ENCODE measurements around the gene FBXO47. TPM values are rescaled to one million over a fixed set of nuclear protein-coding genes. Genes with fewer than 3 reads are reported as not detected.
A peak's percentile ranks its signal among the peaks of the same experiment; 100 is the strongest.
"Not testable (repeated sequence)": the region's sequence is repeated elsewhere in the genome, so short reads cannot be mapped to it uniquely, and the experiment has no call there.

Gene FBXO47
- total RNA-seq, 1 experiment from 2014 or later: not detected

GRCh38 chr17:38940404-38940803, 26.8 kb downstream of the FBXO47 start:
- no peak overlapping the region for H3K4me3 Mint-ChIP-seq (ENCODE audit: low read depth, unreplicated experiment)
- intact Hi-C loops (cut with micrococcal nuclease; ENCODE audit: unreplicated experiment): no loop called here

DNA sequence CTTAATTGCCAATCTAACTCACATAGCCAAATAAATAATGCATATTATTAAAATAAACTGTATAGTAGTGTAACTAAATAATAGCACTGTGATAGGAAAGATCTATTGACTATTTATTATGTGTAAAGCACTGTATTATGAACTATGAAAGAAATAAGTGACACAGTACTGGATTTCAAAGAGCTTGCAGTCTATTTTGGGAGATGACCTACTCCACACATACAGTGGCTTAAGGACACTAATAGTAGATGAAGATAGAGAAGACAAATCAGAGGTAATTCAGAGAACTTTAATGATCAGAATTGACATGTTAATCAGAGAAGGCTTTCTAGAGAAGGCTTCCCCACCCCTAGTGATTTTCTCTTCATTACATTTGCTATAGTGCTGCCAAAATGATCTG, 27.2 kb downstream of the FBXO47 start:
- Mint-ChIP-seq H3K4me1 (ENCODE audit: low read depth, unreplicated experiment) (peaks cover 6% of the 10 kb centered on the region), H3K4me3 (ENCODE audit: low read depth, unreplicated experiment) (no peak overlapping the region), H3K27ac (ENCODE audit: unreplicated experiment) (no peak overlapping the region), H3K27me3 (ENCODE audit: unreplicated experiment) (peaks cover 21% of the 10 kb centered on the region), H3K9me3 (ENCODE audit: low read depth, unreplicated experiment) (no peaks in the 10 kb centered on the region), H3K36me3 (ENCODE audit: insufficient read depth, unreplicated experiment) (no peaks in the 10 kb centered on the region)
- BruUV-seq (replicated peaks): no TSS peak
- CTCF ChIA-PET: interaction anchor here (0.6 kb wide), 1 partner anchor 206 kb away, joined by 4 read pairs; no protein-coding TSS in a partner anchor
- no peak for DNase-seq
- no peak for TF ChIP-seq CTCF (IDR thresholded peaks at IDR 0.05; ENCODE audit: unreplicated experiment)
- intact Hi-C loops (cut with micrococcal nuclease; ENCODE audit: unreplicated experiment): no loop called here

More at GRCh38 chr17:38940404-38940803, 26.8 kb downstream of the FBXO47 start:
- Mint-ChIP-seq H3K4me1 (ENCODE audit: low read depth, unreplicated experiment) (peaks cover 6% of the 10 kb centered on the region), H3K27me3 (ENCODE audit: unreplicated experiment) (peaks cover 16% of the 10 kb centered on the region), H3K36me3 (ENCODE audit: insufficient read depth, unreplicated experiment) (no peaks in the 10 kb centered on the region), H3K27ac (ENCODE audit: unreplicated experiment) (no peak overlapping the region), H3K9me3 (ENCODE audit: low read depth, unreplicated experiment) (no peaks in the 10 kb centered on the region)
- TF ChIP-seq CTCF (IDR thresholded peaks at IDR 0.05; ENCODE audit: unreplicated experiment): no peak
- no peak for DNase-seq
- BruUV-seq (replicated peaks): no TSS peak
- CTCF ChIA-PET: no interaction called here

DNA sequence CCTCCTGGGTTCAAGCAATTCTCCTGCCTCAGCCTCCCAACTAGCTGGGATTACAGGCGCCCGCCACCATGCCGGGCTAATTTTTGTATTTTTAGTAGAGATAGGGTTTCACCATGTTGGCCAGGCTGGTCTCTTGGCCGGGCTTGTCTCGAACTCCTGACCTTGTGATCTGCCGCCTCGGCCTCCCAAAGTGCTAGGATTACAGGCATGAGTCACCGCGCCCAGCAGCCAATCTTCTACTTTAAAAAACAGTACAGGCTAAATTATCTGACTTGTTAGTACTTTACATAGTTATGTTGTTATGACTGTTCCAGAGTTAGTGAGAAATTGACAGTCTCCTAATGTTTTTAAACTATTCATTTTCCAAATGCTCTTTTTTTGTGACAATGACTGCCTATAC, 33.2 kb downstream of the FBXO47 start:
- BruUV-seq (replicated peaks); CTCF ChIA-PET; DNase-seq; H3K4me3 Mint-ChIP-seq (ENCODE audit: low read depth, unreplicated experiment); intact Hi-C loops (cut with micrococcal nuclease; ENCODE audit: unreplicated experiment); H3K36me3 Mint-ChIP-seq (ENCODE audit: insufficient read depth, unreplicated experiment); H3K4me1 Mint-ChIP-seq (ENCODE audit: low read depth, unreplicated experiment); H3K27ac Mint-ChIP-seq (ENCODE audit: unreplicated experiment); H3K9me3 Mint-ChIP-seq (ENCODE audit: low read depth, unreplicated experiment): not testable (repeated sequence)
- peaks cover 21% of the 10 kb centered on the region for H3K27me3 Mint-ChIP-seq (ENCODE audit: unreplicated experiment)

DNA sequence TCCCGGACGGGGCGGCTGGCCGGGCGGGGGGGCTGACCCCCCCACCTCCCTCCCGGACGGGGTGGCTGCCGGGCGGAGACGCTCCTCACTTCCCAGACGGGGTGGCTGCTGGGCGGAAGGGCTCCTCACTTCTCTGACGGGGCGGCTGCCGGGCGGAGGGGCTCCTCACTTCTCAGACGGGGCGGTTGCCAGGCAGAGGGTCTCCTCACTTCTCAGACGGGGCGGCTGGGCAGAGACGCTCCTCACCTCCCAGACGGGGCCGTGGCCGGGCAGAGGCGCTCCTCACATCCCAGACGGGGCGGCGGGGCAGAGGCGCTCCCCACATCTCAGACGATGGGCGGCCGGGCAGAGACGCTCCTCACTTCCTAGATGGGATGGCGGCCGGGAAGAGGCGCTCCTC, 36.4 kb downstream of the FBXO47 start:
- DNase-seq; H3K4me3 Mint-ChIP-seq (ENCODE audit: low read depth, unreplicated experiment); H3K9me3 Mint-ChIP-seq (ENCODE audit: low read depth, unreplicated experiment); CTCF ChIA-PET; H3K27ac Mint-ChIP-seq (ENCODE audit: unreplicated experiment); intact Hi-C loops (cut with micrococcal nuclease; ENCODE audit: unreplicated experiment); H3K27me3 Mint-ChIP-seq (ENCODE audit: unreplicated experiment); H3K4me1 Mint-ChIP-seq (ENCODE audit: low read depth, unreplicated experiment); BruUV-seq (replicated peaks): not testable (repeated sequence)
- peaks cover 11% of the 10 kb centered on the region for H3K36me3 Mint-ChIP-seq (ENCODE audit: insufficient read depth, unreplicated experiment)

GRCh38 chr17:38926293-38927070, 40.7 kb downstream of the FBXO47 start:
- no peaks in the 10 kb centered on the region for H3K4me1 Mint-ChIP-seq (ENCODE audit: low read depth, unreplicated experiment)
- BruUV-seq (replicated peaks): no TSS peak
- peak overlapping the region; percentile 62 for H3K27ac Mint-ChIP-seq (ENCODE audit: unreplicated experiment)
- CTCF ChIA-PET: no interaction called here
- no peaks in the 10 kb centered on the region for H3K27me3 Mint-ChIP-seq (ENCODE audit: unreplicated experiment)
- TF ChIP-seq CTCF (IDR thresholded peaks at IDR 0.05; ENCODE audit: unreplicated experiment): no peak
- H3K4me3 Mint-ChIP-seq (ENCODE audit: low read depth, unreplicated experiment): no peak overlapping the region
- DNase-seq: peak; percentile 0
- no peaks in the 10 kb centered on the region for H3K9me3 Mint-ChIP-seq (ENCODE audit: low read depth, unreplicated experiment)
- peaks cover 36% of the 10 kb centered on the region for H3K36me3 Mint-ChIP-seq (ENCODE audit: insufficient read depth, unreplicated experiment)
- intact Hi-C loops (cut with micrococcal nuclease; ENCODE audit: unreplicated experiment): no loop called here
